Caco-2 (cell line): ENCODE measurements around the gene MEX3A. TPM values are rescaled to one million over a fixed set of nuclear protein-coding genes. Genes with fewer than 3 reads are reported as not detected.

ENCODE experiments used
- BruUV-seq: library from RNA; stranded (reverse); fragments of 400-500 nt; replicated peaks from 2 replicates; lab custom pipeline; 2021; lab: Mats Ljungman, UMichigan
- CTCF ChIA-PET: fragments of 300-600 bp; sonication (Branson Sonifier 250); formaldehyde crosslinking; loops from one replicate; lab custom pipeline; 2022; ENCODE audit warnings: antibody characterized with exemption; lab: Charles Lee
- POLR2A ChIA-PET: fragments of 300-600 bp; sonication (Branson Sonifier 250); formaldehyde crosslinking; loops from one replicate; lab custom pipeline; 2022; ENCODE audit warnings: antibody characterized with exemption; lab: Charles Lee
- DNase-seq, 2 experiments: peaks; one replicate each; pipeline versions ENCODE4 v3.0.0 to v3.0.0-alpha.2; 2020 to 2022
- H3K27me3 ChIP-seq: replicated peaks from 2 replicates; pipeline ENCODE4 v1.6.0; 2011; ENCODE audit warnings: low read length; ENCODE audit not compliant: control insufficient read depth, insufficient read depth
- H3K36me3 ChIP-seq: 2 replicates; pipeline ENCODE4 v1.5.1; 2011; ENCODE audit warnings: low read length; ENCODE audit not compliant: control insufficient read depth, insufficient read depth
- H3K4me1 ChIP-seq: fragments of 250-450 bp; sonication (Bioruptor Pico); 2 replicates; pipeline ENCODE4 v1.5.1; 2020; ENCODE audit warnings: mild to moderate bottlenecking
- H3K4me3 ChIP-seq: 2 replicates; pipeline ENCODE4 v1.5.1; 2011; ENCODE audit warnings: low read depth, mild to moderate bottlenecking, control low read depth, low read length
- H3K9me3 ChIP-seq: fragments of 250-450 bp; sonication (Bioruptor Pico); 2 replicates; pipeline ENCODE4 v1.5.1; 2020; ENCODE audit warnings: mild to moderate bottlenecking, moderate library complexity
- H3K27ac Mint-ChIP-seq: one replicate; pipeline ENCODE4 v1.8.0; 2022; ENCODE audit warnings: mixed read lengths; ENCODE audit not compliant: unreplicated experiment
- H3K27me3 Mint-ChIP-seq: one replicate; pipeline ENCODE4 v1.8.0; 2022; ENCODE audit warnings: mixed read lengths; ENCODE audit not compliant: insufficient read depth, unreplicated experiment
- H3K36me3 Mint-ChIP-seq: one replicate; pipeline ENCODE4 v1.8.0; 2022; ENCODE audit warnings: mild to moderate bottlenecking, mixed read lengths; ENCODE audit not compliant: insufficient read depth, unreplicated experiment
- H3K4me1 Mint-ChIP-seq: one replicate; pipeline ENCODE4 v1.8.0; 2022; ENCODE audit warnings: low read depth, mixed read lengths; ENCODE audit not compliant: unreplicated experiment
- H3K4me3 Mint-ChIP-seq: one replicate; pipeline ENCODE4 v1.8.0; 2022; ENCODE audit warnings: mild to moderate bottlenecking, moderate library complexity, mixed read lengths; ENCODE audit not compliant: unreplicated experiment
- H3K9me3 Mint-ChIP-seq: one replicate; pipeline ENCODE4 v1.8.0; 2022; ENCODE audit warnings: mixed read lengths; ENCODE audit not compliant: unreplicated experiment
- intact Hi-C: fragments of 100-400 bp; cut with micrococcal nuclease; formaldehyde crosslinking; loops from one replicate; pipeline ENCODE4 v1.10.0; 2022; ENCODE audit not compliant: unreplicated experiment
- total RNA-seq: library from RNA; stranded (reverse); gene quantifications from 2 replicates; pipeline ENCODE4 v1.2.3, GENCODE V29; 2022
- TF ChIP-seq, protein P1 (sequence below), 2 experiments: fragments of 200-600 bp in 1 of 2; IDR thresholded peaks; 1 replicate in 1 of 2; 2 replicates in 1 of 2; pipeline versions ENCODE4 v1.5.1 to v1.8.0; 2011 to 2022; ENCODE audit warnings: antibody characterized with exemption in 1 of 2, control low read depth in 1 of 2, inconsistent platforms in 1 of 2, low read depth in 1 of 2, low read length in 1 of 2, mild to moderate bottlenecking in 1 of 2, moderate library complexity in 1 of 2; ENCODE audit not compliant: insufficient read depth in 1 of 2, severe bottlenecking in 1 of 2, unreplicated experiment in 1 of 2

MEX3A gene
- total RNA-seq, 1 experiment from 2014 or later = 8.9 TPM

DNA sequence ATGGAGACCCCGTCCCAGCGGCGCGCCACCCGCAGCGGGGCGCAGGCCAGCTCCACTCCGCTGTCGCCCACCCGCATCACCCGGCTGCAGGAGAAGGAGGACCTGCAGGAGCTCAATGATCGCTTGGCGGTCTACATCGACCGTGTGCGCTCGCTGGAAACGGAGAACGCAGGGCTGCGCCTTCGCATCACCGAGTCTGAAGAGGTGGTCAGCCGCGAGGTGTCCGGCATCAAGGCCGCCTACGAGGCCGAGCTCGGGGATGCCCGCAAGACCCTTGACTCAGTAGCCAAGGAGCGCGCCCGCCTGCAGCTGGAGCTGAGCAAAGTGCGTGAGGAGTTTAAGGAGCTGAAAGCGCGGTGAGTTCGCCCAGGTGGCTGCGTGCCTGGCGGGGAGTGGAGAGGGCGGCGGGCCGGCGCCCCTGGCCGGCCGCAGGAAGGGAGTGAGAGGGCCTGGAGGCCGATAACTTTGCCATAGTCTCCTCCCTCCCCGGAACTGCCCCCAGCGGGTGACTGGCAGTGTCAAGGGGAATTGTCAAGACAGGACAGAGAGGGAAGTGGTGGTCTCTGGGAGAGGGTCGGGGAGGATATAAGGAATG is 32.8 kb upstream of the MEX3A start:
- peaks cover 12% of the 10 kb centered on the region for H3K36me3 Mint-ChIP-seq
- peak overlapping the region; percentile 95 for H3K4me3 Mint-ChIP-seq
- H3K4me3 ChIP-seq = peak overlapping the region; percentile 98
- peaks cover 42% of the 10 kb centered on the region for H3K4me1 ChIP-seq
- no peaks in the 10 kb centered on the region for H3K9me3 Mint-ChIP-seq
- H3K4me1 Mint-ChIP-seq = peaks cover 26% of the 10 kb centered on the region
- no peak for DNase-seq
- ChIA-PET CTCF (interaction anchor here (0.7 to 5.9 kb wide), 10 partner anchors 8 to 331 kb away, joined by 3 to 43 read pairs (median 6); no protein-coding TSS in a partner anchor), POLR2A (interaction anchor here (1.7 to 2.0 kb wide), 2 partner anchors 9 to 15 kb away, joined by 13 to 16 read pairs; no protein-coding TSS in a partner anchor)
- H3K27me3 Mint-ChIP-seq = no peaks in the 10 kb centered on the region
- no TSS peak for BruUV-seq
- H3K36me3 ChIP-seq = 0 out of 2 replicates have a peak, but pooled peaks cover 2% of the 10 kb centered on the region
- H3K9me3 ChIP-seq = no peaks in the 10 kb centered on the region
- TF ChIP-seq, protein P1, sequence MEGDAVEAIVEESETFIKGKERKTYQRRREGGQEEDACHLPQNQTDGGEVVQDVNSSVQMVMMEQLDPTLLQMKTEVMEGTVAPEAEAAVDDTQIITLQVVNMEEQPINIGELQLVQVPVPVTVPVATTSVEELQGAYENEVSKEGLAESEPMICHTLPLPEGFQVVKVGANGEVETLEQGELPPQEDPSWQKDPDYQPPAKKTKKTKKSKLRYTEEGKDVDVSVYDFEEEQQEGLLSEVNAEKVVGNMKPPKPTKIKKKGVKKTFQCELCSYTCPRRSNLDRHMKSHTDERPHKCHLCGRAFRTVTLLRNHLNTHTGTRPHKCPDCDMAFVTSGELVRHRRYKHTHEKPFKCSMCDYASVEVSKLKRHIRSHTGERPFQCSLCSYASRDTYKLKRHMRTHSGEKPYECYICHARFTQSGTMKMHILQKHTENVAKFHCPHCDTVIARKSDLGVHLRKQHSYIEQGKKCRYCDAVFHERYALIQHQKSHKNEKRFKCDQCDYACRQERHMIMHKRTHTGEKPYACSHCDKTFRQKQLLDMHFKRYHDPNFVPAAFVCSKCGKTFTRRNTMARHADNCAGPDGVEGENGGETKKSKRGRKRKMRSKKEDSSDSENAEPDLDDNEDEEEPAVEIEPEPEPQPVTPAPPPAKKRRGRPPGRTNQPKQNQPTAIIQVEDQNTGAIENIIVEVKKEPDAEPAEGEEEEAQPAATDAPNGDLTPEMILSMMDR (IDR thresholded peaks at IDR 0.05; ENCODE audit: insufficient read depth in 1 of 2, low read depth in 1 of 2, low read length in 1 of 2, severe bottlenecking in 1 of 2, unreplicated experiment in 1 of 2) = no peak
- no peaks in the 10 kb centered on the region for H3K27me3 ChIP-seq
- intact Hi-C loops = loop anchor here (1.0 kb wide), 2 partner anchors 8 to 9 kb away; no protein-coding TSS in a partner anchor
- H3K27ac Mint-ChIP-seq = peak overlapping the region; percentile 63

DNA sequence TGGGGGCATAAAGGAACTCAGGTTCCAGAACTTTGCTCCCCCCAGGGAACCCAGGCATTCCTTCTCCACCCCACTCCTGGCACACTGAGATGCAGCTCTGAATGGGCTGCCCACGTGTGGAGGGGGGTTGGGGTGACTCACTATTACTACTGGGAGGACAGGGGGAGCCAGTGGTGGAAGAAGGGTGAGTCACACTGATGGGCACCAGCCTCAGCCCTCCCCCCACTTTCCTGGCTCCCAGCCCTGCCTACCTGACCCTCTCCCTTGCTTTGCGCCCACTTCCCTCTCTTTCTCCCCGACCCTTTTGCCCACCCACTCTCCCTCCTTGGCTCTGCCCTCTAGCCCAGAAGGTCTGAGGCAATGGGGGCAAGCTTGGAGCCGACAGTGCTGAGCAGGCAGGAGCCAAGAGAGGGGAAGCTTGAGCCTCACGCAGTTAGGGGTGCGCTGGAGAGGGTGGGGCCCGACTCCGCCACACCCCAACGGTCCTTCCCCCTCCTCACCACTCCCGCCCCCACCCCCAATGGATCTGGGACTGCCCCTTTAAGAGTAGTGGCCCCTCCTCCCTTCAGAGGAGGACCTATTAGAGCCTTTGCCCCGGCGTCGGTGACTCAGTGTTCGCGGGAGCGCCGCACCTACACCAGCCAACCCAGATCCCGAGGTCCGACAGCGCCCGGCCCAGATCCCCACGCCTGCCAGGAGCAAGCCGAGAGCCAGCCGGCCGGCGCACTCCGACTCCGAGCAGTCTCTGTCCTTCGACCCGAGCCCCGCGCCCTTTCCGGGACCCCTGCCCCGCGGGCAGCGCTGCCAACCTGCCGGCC is 32.0 kb upstream of the MEX3A start, which contains the start of gene LMNA:
TSS of gene LMNA (plus strand) at position 611 of the 818 bp plus-strand sequence. CDS start 208 bp downstream, outside the sequence.
- peaks cover 26% of the 10 kb centered on the region for H3K4me1 Mint-ChIP-seq
- no peaks in the 10 kb centered on the region for H3K27me3 Mint-ChIP-seq
- H3K4me3 Mint-ChIP-seq = peak within 1 kb of the TSS; percentile 95
- no peaks in the 10 kb centered on the region for H3K9me3 ChIP-seq
- H3K4me1 ChIP-seq = peaks cover 35% of the 10 kb centered on the region
- intact Hi-C loops = loop anchor here (1.0 kb wide), 2 partner anchors 8 to 9 kb away; no protein-coding TSS in a partner anchor
- no peaks in the 10 kb centered on the region for H3K36me3 ChIP-seq
- peak within 1 kb of the TSS; percentile 98 for H3K4me3 ChIP-seq
- H3K36me3 Mint-ChIP-seq = peaks cover 12% of the 10 kb centered on the region
- ChIA-PET CTCF (interaction anchor here (0.7 to 5.9 kb wide), 6 partner anchors 9 to 332 kb away, joined by 4 to 43 read pairs (median 7); no protein-coding TSS in a partner anchor), POLR2A (interaction anchor here (0.8 to 2.0 kb wide), 3 partner anchors 8 to 16 kb away, joined by 3 to 16 read pairs (median 13); no protein-coding TSS in a partner anchor)
- peak; percentile 83 for DNase-seq
- TF ChIP-seq, protein P1 (IDR thresholded peaks at IDR 0.05; ENCODE audit: insufficient read depth in 1 of 2, low read depth in 1 of 2, low read length in 1 of 2, severe bottlenecking in 1 of 2, unreplicated experiment in 1 of 2) = no peak
- peak within 1 kb of the TSS; percentile 63 for H3K27ac Mint-ChIP-seq
- no peaks in the 10 kb centered on the region for H3K9me3 Mint-ChIP-seq
- no peaks in the 10 kb centered on the region for H3K27me3 ChIP-seq
- BruUV-seq = no TSS peak
